NCI-H510A treated with DMSO at 0.1 percent for 48 hours (cell line): ENCODE results near the gene NAXE.
"Not testable (repeated sequence)": the region's sequence is repeated elsewhere in the genome, so short reads cannot be mapped to it uniquely, and the experiment has no call there.

Experiments
- DNase-seq: peaks from one replicate; lab custom pipeline; 2025; lab: John Stamatoyannopoulos, UW

Gene NAXE

GRCh38 chr1:156591432-156592157 lies at the start of gene NAXE:
TSS of gene NAXE (plus strand) at chr1:156591776. CDS start at chr1:156591805, 29 bp downstream.
- peak; percentile 91 for DNase-seq

GRCh38 chr1:156543066-156543465 lies 48.5 kb upstream of the NAXE start:
- no peak for DNase-seq

- DNase-seq: no peak
Observed at GRCh38 chr1:156544592-156545102, 46.9 kb upstream of the NAXE start.

GRCh38 chr1:156546267-156546666 lies 45.3 kb upstream of the NAXE start:
- no peak for DNase-seq

- no peak for DNase-seq
Observed at GRCh38 chr1:156547434-156547833, 44.1 kb upstream of the NAXE start.

- no peak for DNase-seq
Observed at GRCh38 chr1:156547982-156548381, 43.6 kb upstream of the NAXE start.

- no peak for DNase-seq
Observed at GRCh38 chr1:156549390-156549789, 42.2 kb upstream of the NAXE start.

- no peak for DNase-seq
Observed at GRCh38 chr1:156549831-156550230, 41.7 kb upstream of the NAXE start.

GRCh38 chr1:156550346-156550745 lies 41.2 kb upstream of the NAXE start:
- no peak for DNase-seq

- no peak for DNase-seq
Observed at GRCh38 chr1:156551066-156551643, 40.4 kb upstream of the NAXE start.

- DNase-seq: no peak
Observed at GRCh38 chr1:156551869-156552268, 39.7 kb upstream of the NAXE start.

GRCh38 chr1:156552518-156552917 lies 39.1 kb upstream of the NAXE start:
- no peak for DNase-seq

GRCh38 chr1:156552937-156553336 lies 38.6 kb upstream of the NAXE start:
- DNase-seq: not testable (repeated sequence)

GRCh38 chr1:156553860-156554485 lies 37.6 kb upstream of the NAXE start:
- no peak for DNase-seq

- no peak for DNase-seq
Observed at GRCh38 chr1:156554971-156555370, 36.6 kb upstream of the NAXE start.

- no peak for DNase-seq
Observed at GRCh38 chr1:156555715-156556114, 35.9 kb upstream of the NAXE start.

GRCh38 chr1:156556354-156556753 lies 35.2 kb upstream of the NAXE start:
- DNase-seq: peak; percentile 51

GRCh38 chr1:156559086-156559796 lies 32.3 kb upstream of the NAXE start:
- no peak for DNase-seq

GRCh38 chr1:156559797-156560385 lies 31.7 kb upstream of the NAXE start:
- no peak for DNase-seq

GRCh38 chr1:156560585-156561163 lies 30.9 kb upstream of the NAXE start:
- DNase-seq: no peak

GRCh38 chr1:156565519-156565918 lies 26.1 kb upstream of the NAXE start:
- no peak for DNase-seq

- DNase-seq: no peak
Observed at GRCh38 chr1:156566436-156566835, 25.1 kb upstream of the NAXE start.
